Measurements from ENCODE around the gene KCNH4.
A peak's percentile ranks its signal among the peaks of the same experiment; 100 is the strongest.
"Not testable (repeated sequence)": the region's sequence is repeated elsewhere in the genome, so short reads cannot be mapped to it uniquely, and the experiment has no call there.

The KCNH4 gene

GRCh38 chr17:42155614-42156045 lies 25.3 kb downstream of the KCNH4 start:
- Histone ChIP-seq H3K27ac (ENCODE audit: low read depth, low read length) (no peak overlapping the region), H3K9me3 (ENCODE audit: control insufficient read depth, insufficient read depth, low read length) (no peaks in the 10 kb centered on the region), H3F3A (ENCODE audit: control insufficient read depth, insufficient read depth) (no peaks in the 10 kb centered on the region), H3K4me2 (ENCODE audit: low read length) (peak overlapping the region; percentile 58), H3K36me3 (ENCODE audit: control insufficient read depth, low read length) (peaks cover 16% of the 10 kb centered on the region), H3K4me3 (ENCODE audit: low read length) (peak overlapping the region; percentile 93), H3K9me2 (replicated peaks; ENCODE audit: control insufficient read depth, low read length) (no peaks in the 10 kb centered on the region), H3K79me2 (ENCODE audit: control insufficient read depth, low read length) (peaks cover 42% of the 10 kb centered on the region), H3K27me3 (ENCODE audit: control insufficient read depth, low read length) (no peaks in the 10 kb centered on the region), H4K20me1 (ENCODE audit: control insufficient read depth, insufficient read depth, low read depth, low read length) (peaks cover 15% of the 10 kb centered on the region), H3K4me1 (ENCODE audit: control insufficient read depth, low read length) (peaks cover 17% of the 10 kb centered on the region)
- TF ChIP-seq EZH2phosphoT487 (IDR thresholded peaks at IDR 0.05; ENCODE audit: borderline replicate concordance, low read length) (no peak), CTCF (IDR thresholded peaks at IDR 0.05; ENCODE audit: low read depth, low read length, poor library complexity, severe bottlenecking) (no peak)

GRCh38 chr17:42153919-42154742 lies 26.8 kb downstream of the KCNH4 start:
- Histone ChIP-seq H3K79me2 (ENCODE audit: control insufficient read depth, low read length) (peaks cover 54% of the 10 kb centered on the region), H3K4me2 (ENCODE audit: low read length) (peak overlapping the region; percentile 80), H3K27me3 (ENCODE audit: control insufficient read depth, low read length) (no peaks in the 10 kb centered on the region), H3K9me2 (replicated peaks; ENCODE audit: control insufficient read depth, low read length) (no peaks in the 10 kb centered on the region), H4K20me1 (ENCODE audit: control insufficient read depth, insufficient read depth, low read depth, low read length) (peaks cover 15% of the 10 kb centered on the region), H3K27ac (ENCODE audit: low read depth, low read length) (peak overlapping the region; percentile 44), H3K36me3 (ENCODE audit: control insufficient read depth, low read length) (peaks cover 17% of the 10 kb centered on the region), H3K4me1 (ENCODE audit: control insufficient read depth, low read length) (peaks cover 17% of the 10 kb centered on the region), H3K4me3 (ENCODE audit: low read length) (peak overlapping the region; percentile 93), H3K9me3 (ENCODE audit: control insufficient read depth, insufficient read depth, low read length) (no peaks in the 10 kb centered on the region), H3F3A (ENCODE audit: control insufficient read depth, insufficient read depth) (no peaks in the 10 kb centered on the region)
- TF ChIP-seq EZH2phosphoT487 (IDR thresholded peaks at IDR 0.05; ENCODE audit: borderline replicate concordance, low read length): no peak
- no peak for TF ChIP-seq CTCF (IDR thresholded peaks at IDR 0.05; ENCODE audit: low read depth, low read length, poor library complexity, severe bottlenecking)

- no peaks in the 10 kb centered on the region for H3K9me2 ChIP-seq (replicated peaks; ENCODE audit: control insufficient read depth, low read length)
- no peaks in the 10 kb centered on the region for H3F3A ChIP-seq (ENCODE audit: control insufficient read depth, insufficient read depth)
- H3K4me3 ChIP-seq (ENCODE audit: low read length): no peak overlapping the region
- 0 out of 2 replicates have a peak, but pooled peaks cover 4% of the 10 kb centered on the region for H4K20me1 ChIP-seq (ENCODE audit: control insufficient read depth, insufficient read depth, low read depth, low read length)
- no peak overlapping the region for H3K4me2 ChIP-seq (ENCODE audit: low read length)
- no peaks in the 10 kb centered on the region for H3K9me3 ChIP-seq (ENCODE audit: control insufficient read depth, insufficient read depth, low read length)
- no peaks in the 10 kb centered on the region for H3K27me3 ChIP-seq (ENCODE audit: control insufficient read depth, low read length)
- peaks cover 88% of the 10 kb centered on the region for H3K79me2 ChIP-seq (ENCODE audit: control insufficient read depth, low read length)
- no peak for TF ChIP-seq CTCF (IDR thresholded peaks at IDR 0.05; ENCODE audit: low read depth, low read length, poor library complexity, severe bottlenecking)
- TF ChIP-seq EZH2phosphoT487 (IDR thresholded peaks at IDR 0.05; ENCODE audit: borderline replicate concordance, low read length): no peak
- no peaks in the 10 kb centered on the region; the same call in 1 of the 2 replicates for H3K4me1 ChIP-seq (ENCODE audit: control insufficient read depth, low read length)
- H3K36me3 ChIP-seq (ENCODE audit: control insufficient read depth, low read length): peaks cover 37% of the 10 kb centered on the region
- H3K27ac ChIP-seq (ENCODE audit: low read depth, low read length): no peak overlapping the region
Measured at GRCh38 chr17:42146911-42147607, 33.9 kb downstream of the KCNH4 start.

GRCh38 chr17:42143138-42143537 lies 37.8 kb downstream of the KCNH4 start:
- H4K20me1 ChIP-seq (ENCODE audit: control insufficient read depth, insufficient read depth, low read depth, low read length); H3K4me3 ChIP-seq (ENCODE audit: low read length); H3K27me3 ChIP-seq (ENCODE audit: control insufficient read depth, low read length); H3K27ac ChIP-seq (ENCODE audit: low read depth, low read length); H3K4me2 ChIP-seq (ENCODE audit: low read length); H3F3A ChIP-seq (ENCODE audit: control insufficient read depth, insufficient read depth); H3K9me2 ChIP-seq (replicated peaks; ENCODE audit: control insufficient read depth, low read length); H3K9me3 ChIP-seq (ENCODE audit: control insufficient read depth, insufficient read depth, low read length); H3K4me1 ChIP-seq (ENCODE audit: control insufficient read depth, low read length): not testable (repeated sequence)
- Histone ChIP-seq H3K79me2 (ENCODE audit: control insufficient read depth, low read length) (peaks cover 89% of the 10 kb centered on the region), H3K36me3 (ENCODE audit: control insufficient read depth, low read length) (peaks cover 32% of the 10 kb centered on the region)

Data from DOHH2 (cell line).